ENCODE data around the gene MPP3.

MPP3 gene, protein sequence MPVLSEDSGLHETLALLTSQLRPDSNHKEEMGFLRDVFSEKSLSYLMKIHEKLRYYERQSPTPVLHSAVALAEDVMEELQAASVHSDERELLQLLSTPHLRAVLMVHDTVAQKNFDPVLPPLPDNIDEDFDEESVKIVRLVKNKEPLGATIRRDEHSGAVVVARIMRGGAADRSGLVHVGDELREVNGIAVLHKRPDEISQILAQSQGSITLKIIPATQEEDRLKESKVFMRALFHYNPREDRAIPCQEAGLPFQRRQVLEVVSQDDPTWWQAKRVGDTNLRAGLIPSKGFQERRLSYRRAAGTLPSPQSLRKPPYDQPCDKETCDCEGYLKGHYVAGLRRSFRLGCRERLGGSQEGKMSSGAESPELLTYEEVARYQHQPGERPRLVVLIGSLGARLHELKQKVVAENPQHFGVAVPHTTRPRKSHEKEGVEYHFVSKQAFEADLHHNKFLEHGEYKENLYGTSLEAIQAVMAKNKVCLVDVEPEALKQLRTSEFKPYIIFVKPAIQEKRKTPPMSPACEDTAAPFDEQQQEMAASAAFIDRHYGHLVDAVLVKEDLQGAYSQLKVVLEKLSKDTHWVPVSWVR

DNA sequence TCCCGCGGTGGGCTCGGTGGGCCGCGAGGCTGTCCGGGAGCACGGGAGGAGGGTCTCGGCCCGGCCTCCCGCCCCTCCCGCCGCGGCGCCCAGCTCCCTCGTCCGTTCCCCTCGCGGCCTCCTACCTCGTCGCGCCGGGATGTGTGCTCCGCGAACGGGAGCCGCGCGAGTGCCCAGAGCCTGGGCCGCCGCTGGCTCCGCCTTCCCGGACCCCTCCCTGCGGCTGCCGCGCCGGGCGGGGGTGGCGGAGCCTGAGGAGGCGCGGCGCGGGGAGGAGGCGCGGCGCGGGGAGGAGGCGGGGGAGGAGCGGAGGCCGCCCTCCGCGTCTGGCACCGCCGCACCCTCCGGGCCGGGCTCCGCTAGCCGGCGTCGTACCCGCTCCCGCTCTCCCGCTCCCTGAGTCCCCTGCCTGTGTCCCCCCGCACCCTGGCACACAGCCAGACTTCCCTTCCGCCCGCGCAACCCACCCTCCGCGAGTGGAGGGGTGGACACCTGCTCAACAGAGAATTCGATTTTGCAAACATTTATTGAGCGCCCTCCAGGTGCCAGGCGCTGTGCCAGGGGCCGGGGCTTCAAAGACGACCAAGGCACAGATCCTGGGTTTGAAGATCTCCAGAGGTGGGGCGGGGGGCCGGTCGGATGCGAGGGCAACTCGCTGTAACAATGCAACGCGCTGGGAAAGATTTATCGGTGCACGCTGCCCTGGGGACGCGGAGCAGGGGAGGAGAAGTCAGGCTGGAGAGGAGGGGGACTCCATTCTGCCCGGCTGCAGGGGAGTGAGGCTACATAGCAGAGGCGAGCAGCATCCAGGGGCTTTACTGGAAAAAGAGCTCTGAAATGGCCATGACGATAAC lies at the start of gene MPP3:
Gene MPP3, minus strand, starts transcription at position 171 of the 854 bp plus-strand sequence. CDS start 1,240 bp downstream, outside the sequence.
- peak; percentile 58 for TF ChIP-seq ZBTB7A (IDR thresholded peaks at IDR 0.05; ENCODE audit: low read depth)
- peak; percentile 42 for TF ChIP-seq EGR1 (IDR thresholded peaks at IDR 0.05)
- TF ChIP-seq NFIC (IDR thresholded peaks at IDR 0.05), result peak; percentile 86
- TF ChIP-seq, protein P1, sequence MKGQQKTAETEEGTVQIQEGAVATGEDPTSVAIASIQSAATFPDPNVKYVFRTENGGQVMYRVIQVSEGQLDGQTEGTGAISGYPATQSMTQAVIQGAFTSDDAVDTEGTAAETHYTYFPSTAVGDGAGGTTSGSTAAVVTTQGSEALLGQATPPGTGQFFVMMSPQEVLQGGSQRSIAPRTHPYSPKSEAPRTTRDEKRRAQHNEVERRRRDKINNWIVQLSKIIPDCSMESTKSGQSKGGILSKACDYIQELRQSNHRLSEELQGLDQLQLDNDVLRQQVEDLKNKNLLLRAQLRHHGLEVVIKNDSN (IDR thresholded peaks at IDR 0.05), result no peak
- TF ChIP-seq YY1 (IDR thresholded peaks at IDR 0.05; ENCODE audit: low read depth), result no peak
- TF ChIP-seq TEAD4 (IDR thresholded peaks at IDR 0.05), result no peak
- TF ChIP-seq, protein P2, sequence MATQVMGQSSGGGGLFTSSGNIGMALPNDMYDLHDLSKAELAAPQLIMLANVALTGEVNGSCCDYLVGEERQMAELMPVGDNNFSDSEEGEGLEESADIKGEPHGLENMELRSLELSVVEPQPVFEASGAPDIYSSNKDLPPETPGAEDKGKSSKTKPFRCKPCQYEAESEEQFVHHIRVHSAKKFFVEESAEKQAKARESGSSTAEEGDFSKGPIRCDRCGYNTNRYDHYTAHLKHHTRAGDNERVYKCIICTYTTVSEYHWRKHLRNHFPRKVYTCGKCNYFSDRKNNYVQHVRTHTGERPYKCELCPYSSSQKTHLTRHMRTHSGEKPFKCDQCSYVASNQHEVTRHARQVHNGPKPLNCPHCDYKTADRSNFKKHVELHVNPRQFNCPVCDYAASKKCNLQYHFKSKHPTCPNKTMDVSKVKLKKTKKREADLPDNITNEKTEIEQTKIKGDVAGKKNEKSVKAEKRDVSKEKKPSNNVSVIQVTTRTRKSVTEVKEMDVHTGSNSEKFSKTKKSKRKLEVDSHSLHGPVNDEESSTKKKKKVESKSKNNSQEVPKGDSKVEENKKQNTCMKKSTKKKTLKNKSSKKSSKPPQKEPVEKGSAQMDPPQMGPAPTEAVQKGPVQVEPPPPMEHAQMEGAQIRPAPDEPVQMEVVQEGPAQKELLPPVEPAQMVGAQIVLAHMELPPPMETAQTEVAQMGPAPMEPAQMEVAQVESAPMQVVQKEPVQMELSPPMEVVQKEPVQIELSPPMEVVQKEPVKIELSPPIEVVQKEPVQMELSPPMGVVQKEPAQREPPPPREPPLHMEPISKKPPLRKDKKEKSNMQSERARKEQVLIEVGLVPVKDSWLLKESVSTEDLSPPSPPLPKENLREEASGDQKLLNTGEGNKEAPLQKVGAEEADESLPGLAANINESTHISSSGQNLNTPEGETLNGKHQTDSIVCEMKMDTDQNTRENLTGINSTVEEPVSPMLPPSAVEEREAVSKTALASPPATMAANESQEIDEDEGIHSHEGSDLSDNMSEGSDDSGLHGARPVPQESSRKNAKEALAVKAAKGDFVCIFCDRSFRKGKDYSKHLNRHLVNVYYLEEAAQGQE (IDR thresholded peaks at IDR 0.05; ENCODE audit: low read depth), result no peak
- no peak for TF ChIP-seq FOXM1 (IDR thresholded peaks at IDR 0.05; ENCODE audit: borderline replicate concordance, low read depth)
- TF ChIP-seq CREB1 (IDR thresholded peaks at IDR 0.05; ENCODE audit: low read depth), result no peak
- no peak for TF ChIP-seq CEBPB (IDR thresholded peaks at IDR 0.05)
- no peak; the same call in 1 of the 2 replicates for TF ChIP-seq TCF12 (IDR thresholded peaks at IDR 0.05; ENCODE audit: low read depth)
- 0 out of 2 replicates have a peak, but pooled peaks have one; percentile 50 for TF ChIP-seq TAF1 (IDR thresholded peaks at IDR 0.05; ENCODE audit: low read depth)
- no peak for TF ChIP-seq RAD21 (IDR thresholded peaks at IDR 0.05; ENCODE audit: low read depth)
- TF ChIP-seq, protein P3, sequence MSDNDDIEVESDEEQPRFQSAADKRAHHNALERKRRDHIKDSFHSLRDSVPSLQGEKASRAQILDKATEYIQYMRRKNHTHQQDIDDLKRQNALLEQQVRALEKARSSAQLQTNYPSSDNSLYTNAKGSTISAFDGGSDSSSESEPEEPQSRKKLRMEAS (IDR thresholded peaks at IDR 0.05), result peak; percentile 51
- TF ChIP-seq EP300 (IDR thresholded peaks at IDR 0.05; ENCODE audit: borderline replicate concordance), result no peak

DNA sequence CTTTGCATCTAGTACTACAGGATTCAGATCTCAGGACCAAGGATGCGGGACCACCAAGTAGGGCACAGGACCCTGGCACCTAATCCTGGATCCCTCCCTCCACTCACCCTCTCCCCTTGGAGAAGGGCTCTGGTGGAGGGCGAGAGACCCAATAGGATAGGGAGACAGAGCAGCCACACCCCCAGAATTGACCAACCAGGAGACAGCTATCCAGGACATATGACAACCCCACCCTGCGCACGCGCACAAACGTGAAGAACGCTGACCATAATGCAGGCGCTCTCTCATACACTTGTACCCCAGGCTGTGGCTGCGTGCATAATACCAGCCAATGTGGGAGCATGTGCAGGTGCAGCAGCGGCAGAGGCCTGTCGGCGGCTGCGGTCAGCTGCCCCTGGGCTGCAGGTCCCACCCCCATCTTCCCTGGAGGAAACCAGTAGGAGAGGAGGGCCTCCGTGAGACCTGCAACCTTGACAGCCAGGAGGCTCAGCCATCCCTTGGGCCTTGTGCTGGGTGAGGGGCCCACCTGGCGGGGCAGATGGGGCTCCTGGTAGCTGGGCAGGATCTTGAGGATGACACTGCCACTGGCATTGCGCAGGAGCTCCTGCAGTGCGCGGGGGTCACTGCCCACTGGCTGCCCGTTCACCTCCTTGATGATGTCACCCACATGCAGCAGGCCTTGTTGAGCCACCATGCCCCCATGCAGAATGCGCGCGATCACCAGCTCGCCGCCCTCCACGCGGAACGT lies 49.0 kb upstream of the MPP3 start:
- TF ChIP-seq, protein P2 (IDR thresholded peaks at IDR 0.05; ENCODE audit: low read depth), result no peak
- no peak for TF ChIP-seq EP300 (IDR thresholded peaks at IDR 0.05; ENCODE audit: borderline replicate concordance)
- no peak for TF ChIP-seq TCF12 (IDR thresholded peaks at IDR 0.05; ENCODE audit: low read depth)

DNA sequence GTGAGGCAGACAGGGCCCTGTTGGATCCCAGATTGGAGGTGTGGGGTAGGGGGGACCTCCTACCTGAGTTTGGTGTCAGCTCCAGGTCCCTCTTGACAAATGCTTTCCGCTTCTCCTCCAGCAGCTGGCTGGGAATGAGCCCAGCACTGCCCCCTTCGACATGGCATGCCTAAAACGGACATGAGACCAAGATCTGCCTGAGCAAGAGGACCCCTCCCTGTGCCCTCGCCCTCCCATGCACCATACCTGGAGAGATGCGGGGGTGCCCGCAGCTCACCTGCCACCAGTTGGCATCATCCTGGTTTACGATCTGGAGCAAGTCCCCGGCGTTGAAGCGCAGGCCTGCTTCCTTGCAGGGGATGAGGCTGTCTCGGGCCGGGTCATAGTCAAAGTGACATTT lies 48.2 kb upstream of the MPP3 start:
- TF ChIP-seq RAD21 (IDR thresholded peaks at IDR 0.05; ENCODE audit: low read depth) (no peak), CREB1 (IDR thresholded peaks at IDR 0.05; ENCODE audit: low read depth) (no peak), CEBPB (IDR thresholded peaks at IDR 0.05) (no peak), ZBTB7A (IDR thresholded peaks at IDR 0.05; ENCODE audit: low read depth) (no peak), TEAD4 (IDR thresholded peaks at IDR 0.05) (no peak)
- TF ChIP-seq, protein P3 (IDR thresholded peaks at IDR 0.05), result no peak
- TF ChIP-seq, protein P1 (IDR thresholded peaks at IDR 0.05), result no peak

DNA sequence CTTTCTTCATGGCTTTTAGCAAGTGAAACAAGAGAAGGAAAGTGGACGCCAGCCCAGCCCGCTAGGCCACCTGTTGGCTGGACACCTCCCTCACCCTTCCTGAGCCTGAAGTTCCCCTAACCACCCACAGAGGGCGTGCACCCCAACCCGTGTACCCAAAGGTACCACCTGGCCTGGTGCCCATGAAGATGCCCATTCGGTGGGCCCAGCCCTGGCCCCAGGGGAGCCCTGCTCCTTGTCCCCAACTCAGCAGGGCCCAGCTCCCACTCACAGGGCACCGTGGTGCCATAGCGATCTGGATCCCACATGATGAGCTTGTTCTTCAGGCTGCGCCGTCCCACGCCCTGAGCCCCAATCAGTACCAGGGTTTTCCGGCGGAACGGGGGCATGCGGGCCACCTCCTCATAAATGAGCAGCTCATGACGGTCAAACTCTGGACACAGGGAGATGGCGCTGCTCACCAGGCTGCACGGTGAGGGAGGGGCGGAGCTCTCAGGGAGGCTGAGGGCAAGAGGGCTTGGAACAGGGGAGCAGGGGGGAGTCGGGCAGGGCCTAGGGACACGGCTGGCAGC lies 47.6 kb upstream of the MPP3 start:
- TF ChIP-seq EGR1 (IDR thresholded peaks at IDR 0.05), result no peak
- TF ChIP-seq EP300 (IDR thresholded peaks at IDR 0.05; ENCODE audit: borderline replicate concordance), result no peak
- TF ChIP-seq, protein P2 (IDR thresholded peaks at IDR 0.05; ENCODE audit: low read depth), result no peak
- TF ChIP-seq CEBPB (IDR thresholded peaks at IDR 0.05), result no peak
- TF ChIP-seq, protein P1 (IDR thresholded peaks at IDR 0.05), result 0 out of 2 replicates have a peak, but pooled peaks have one; percentile 24
- TF ChIP-seq NFIC (IDR thresholded peaks at IDR 0.05), result peak; percentile 75; the same call in 1 of the 2 replicates
- 0 out of 2 replicates have a peak, but pooled peaks have one; percentile 47 for TF ChIP-seq TCF12 (IDR thresholded peaks at IDR 0.05; ENCODE audit: low read depth)
- peak; percentile 47; the same call in 1 of the 2 replicates for TF ChIP-seq RAD21 (IDR thresholded peaks at IDR 0.05; ENCODE audit: low read depth)
- TF ChIP-seq TAF1 (IDR thresholded peaks at IDR 0.05; ENCODE audit: low read depth), result no peak
- TF ChIP-seq TEAD4 (IDR thresholded peaks at IDR 0.05), result no peak
- TF ChIP-seq YY1 (IDR thresholded peaks at IDR 0.05; ENCODE audit: low read depth), result no peak
- no peak for TF ChIP-seq FOXM1 (IDR thresholded peaks at IDR 0.05; ENCODE audit: borderline replicate concordance, low read depth)
- TF ChIP-seq CREB1 (IDR thresholded peaks at IDR 0.05; ENCODE audit: low read depth), result no peak
- TF ChIP-seq, protein P3 (IDR thresholded peaks at IDR 0.05), result no peak
- no peak for TF ChIP-seq ZBTB7A (IDR thresholded peaks at IDR 0.05; ENCODE audit: low read depth)
